Measurements from ENCODE around the gene SLC27A5.

DNA sequence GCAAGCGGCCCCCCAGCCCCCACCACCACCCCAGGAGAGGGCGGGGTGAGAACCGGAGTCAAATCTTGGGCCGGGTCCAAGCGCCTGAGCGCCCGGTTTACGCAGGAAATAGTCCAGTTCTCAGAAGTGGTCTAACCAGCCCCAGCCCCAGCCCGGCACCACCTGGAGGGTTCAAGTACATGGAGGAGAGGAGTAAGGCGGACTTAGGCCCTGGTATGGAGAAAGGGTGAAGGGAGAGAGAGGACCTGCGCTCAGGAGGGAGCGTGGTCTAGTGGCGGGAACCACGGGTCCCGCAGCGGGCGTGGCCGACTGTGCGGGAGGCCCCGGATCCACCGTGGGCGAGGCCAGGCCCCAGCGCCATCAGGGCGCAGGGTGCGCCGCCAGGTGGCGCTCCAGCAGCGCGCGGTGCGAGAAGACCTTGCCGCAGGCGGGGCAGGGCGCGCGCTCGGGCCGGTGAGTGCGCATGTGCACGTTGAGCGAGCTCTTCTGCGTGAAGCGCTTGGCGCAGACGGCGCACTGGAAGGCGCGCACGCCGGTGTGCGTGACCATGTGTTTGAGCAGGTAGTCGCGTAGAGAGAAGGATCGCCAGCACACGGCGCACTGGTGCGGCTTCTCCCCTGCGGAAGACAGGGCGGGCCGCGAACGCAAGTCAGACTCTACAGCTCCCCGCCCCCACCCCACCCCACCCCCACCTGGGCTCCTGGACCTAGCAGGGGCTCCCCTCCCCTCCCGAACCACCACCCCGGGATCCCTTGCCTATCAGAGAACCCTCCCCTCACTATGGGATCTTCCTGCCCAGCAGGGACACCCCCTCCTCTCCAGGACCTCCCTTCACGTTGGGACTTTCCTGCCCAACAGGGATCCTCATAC is 2.1 kb upstream of the SLC27A5 start:
- TF ChIP-seq ZNF274 (IDR thresholded peaks at IDR 0.05; ENCODE audit: low read depth, low read length) (no peak), YY1 (IDR thresholded peaks at IDR 0.05; ENCODE audit: insufficient read depth, insufficient read length) (no peak)

All from NT2/D1 (cell line).